ENCODE results near the gene DPEP3. TPM values are rescaled to one million over a fixed set of nuclear protein-coding genes. Genes with fewer than 3 reads are reported as not detected.

Gene DPEP3, protein sequence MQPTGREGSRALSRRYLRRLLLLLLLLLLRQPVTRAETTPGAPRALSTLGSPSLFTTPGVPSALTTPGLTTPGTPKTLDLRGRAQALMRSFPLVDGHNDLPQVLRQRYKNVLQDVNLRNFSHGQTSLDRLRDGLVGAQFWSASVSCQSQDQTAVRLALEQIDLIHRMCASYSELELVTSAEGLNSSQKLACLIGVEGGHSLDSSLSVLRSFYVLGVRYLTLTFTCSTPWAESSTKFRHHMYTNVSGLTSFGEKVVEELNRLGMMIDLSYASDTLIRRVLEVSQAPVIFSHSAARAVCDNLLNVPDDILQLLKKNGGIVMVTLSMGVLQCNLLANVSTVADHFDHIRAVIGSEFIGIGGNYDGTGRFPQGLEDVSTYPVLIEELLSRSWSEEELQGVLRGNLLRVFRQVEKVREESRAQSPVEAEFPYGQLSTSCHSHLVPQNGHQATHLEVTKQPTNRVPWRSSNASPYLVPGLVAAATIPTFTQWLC
- total RNA-seq: not detected in 2 replicates

DNA sequence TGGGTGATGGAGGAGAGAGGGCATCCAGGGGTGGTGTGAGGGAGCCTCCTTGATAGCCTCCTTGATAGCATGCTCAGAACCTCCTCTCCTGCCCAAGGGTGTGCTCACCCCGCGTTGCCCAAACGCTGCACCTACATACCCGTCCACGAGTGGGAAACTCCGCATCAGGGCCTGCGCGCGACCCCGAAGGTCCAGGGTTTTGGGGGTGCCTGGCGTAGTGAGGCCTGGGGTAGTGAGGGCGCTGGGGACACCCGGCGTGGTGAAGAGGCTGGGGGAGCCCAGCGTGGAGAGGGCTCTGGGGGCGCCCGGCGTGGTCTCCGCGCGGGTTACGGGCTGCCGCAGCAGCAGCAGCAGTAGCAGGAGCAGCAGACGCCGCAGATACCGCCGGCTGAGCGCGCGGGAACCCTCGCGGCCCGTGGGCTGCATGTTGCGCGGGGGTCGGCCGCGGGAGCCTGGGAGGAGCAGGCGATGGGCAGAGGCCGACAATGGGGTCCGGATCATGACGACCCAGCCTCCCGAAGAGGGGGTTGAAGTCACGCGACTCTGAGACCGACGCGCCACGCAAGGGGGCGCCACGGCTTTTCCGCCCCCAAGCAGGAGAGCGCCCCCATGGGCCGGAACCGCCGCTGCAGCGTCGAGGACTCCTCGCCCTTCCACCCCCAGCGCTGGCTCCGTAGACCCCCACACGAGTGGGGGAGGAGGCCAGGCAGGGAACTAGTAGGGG lies at the start of gene DPEP3:
DPEP3 (minus strand) TSS at position 545 of the 724 bp plus-strand sequence; CDS start at position 426, 119 bp downstream.

DNA sequence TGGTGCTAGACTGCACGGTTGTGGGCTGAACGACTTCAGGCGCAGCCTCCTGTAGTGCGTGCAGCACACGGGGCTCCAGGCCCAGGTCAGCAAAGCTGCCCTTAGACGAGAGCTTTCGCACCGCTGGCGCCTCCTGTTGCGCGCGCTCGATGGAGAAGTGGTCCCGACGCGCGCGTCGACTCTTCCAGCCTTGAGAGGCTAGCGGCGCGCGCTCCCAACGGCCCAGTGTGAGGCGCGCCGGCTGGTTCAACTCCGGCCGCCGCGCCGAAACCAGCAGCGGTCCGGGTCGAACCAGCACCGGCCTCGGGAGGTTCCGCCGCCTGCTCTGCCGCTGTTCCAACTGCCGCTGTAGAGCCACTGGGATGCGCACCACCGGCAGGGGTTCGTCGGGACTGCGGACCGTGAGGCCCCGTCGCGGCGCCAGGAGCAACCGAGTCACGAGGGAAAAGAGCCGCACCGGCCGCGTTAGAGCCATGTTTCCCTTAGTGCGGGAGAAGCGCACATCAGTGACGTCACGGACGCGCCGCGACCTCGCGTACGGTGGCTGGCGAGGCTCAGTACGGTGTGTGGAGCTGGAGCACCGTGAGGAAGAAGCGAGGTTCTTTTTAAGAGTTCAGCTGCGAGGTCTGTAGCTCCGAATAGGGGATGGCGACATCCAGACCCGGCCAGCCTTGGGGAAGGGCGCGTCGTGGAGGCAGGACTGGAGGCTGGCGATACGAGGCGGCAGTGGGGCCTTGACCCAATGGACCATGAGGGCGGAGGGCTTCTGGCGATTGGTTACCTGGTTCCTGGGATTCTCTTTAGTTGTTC lies 42.6 kb upstream of the DPEP3 start, which contains the start of the genes DDX28 and DUS2:
DDX28 (minus strand) TSS at position 505 of the 810 bp plus-strand sequence; CDS start at position 475, 30 bp downstream.
DUS2 (plus strand) TSS at position 557 of the 810 bp plus-strand sequence. CDS start 14,740 bp downstream, outside the sequence.

DNA sequence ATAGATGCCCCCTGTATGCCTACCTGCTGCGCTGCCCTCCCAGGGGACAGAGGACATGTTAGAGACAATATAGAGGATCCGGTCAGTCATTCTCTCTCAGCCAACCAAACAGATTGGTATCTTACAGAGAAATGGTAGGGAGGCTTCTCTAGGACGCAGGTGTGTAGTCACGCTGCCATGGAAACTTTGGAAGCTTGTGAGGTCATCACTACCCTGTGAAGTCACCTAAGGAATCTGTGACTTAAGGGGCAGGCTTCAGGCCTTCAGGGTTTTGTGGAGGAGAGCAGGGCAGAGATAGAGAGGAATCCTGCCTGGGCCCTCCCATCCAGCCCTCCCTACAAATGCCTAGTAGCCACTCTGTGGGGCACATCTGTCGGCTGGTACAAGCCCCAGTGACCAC lies 35.4 kb upstream of the DPEP3 start, which contains the start of gene DPEP2NB:
DPEP2NB (minus strand) TSS at position 231 of the 400 bp plus-strand sequence; CDS start at position 90, 141 bp downstream.

DNA sequence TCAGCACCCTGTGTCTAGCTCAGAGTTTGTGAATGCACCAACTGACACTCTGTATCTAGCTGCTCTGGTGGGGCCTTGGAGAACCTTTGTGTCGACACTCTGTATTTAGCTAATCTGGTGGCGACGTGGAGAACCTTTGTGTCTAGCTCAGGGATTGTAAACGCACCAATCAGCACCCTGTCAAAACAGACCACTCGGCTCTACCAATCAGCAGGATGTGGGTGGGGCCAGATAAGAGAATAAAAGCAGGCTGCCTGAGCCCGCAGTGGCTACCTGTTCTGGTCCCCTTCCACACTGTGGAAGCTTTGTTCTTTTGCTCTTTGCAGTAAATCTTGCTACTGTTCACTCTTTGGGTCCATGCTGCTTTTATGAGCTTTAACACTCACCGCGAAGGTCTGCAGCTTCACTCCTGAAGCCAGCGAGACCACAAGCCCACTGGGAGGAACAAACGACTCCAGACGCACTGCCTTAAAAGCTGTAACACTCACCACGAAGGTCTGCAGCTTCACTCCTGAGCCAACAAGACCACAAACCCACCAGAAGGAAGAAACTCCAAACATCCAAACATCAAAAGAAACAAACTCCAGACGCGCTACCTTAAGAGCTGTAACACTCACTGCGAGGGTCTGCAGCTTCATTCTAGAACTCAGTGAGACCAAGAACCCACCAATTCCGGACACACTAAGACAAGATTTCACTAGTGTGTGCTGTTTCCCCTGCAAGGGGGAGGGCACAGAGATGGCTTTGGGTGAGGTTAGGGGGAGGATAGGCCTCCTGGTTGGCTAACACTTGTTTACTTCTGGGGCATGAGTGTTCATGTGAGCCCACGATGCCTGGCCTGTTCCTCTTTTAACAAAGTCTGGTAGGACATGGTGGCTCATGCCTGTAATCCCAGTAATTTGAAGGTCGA lies 18.7 kb upstream of the DPEP3 start, which contains the start of gene DPEP2:
DPEP2 (minus strand) TSS at position 706 of the 910 bp plus-strand sequence. CDS start 6,272 bp downstream, outside the sequence.

DNA sequence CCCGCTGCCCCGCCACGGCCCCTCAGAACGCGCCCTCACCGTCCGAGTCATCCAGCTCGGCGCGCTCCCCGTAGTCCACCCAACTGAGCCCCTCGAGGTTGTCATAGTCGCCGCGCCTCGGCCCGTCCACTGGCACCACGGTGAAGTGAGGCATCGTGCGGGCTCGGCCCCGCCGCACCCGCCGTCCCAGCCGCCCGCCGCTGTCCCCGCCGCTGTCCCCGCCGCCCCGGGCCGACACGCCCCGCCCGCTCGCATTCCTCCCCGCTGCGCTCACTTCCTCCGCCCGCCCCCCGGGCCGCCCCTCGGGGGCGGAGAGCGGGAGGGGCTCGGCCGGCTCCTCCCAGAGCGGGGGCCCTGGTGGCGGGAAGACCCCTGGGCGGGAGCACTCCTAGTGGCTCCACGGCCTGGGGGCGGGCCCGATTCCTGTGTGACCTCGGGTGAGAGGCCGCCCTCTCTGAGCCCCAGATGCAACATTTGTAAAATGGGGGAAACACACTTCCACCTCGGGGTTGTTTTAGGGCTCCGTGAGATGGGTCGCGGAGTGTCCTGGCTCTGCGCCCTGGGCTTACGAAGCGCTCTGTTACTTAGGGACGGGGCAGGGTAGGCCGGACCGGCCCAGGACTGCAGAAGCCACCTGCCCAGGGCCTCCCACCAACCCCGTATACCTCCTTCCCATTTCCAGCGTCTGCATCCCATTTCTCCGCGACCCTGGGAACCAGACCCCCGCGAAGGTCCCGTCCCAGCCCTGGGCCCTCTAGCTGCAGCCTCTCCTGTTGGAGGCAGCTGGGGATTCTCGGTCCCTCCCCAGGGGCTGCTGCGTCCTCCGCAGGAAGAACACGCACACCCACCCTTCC lies 11.7 kb downstream of the DPEP3 start, which contains the start of gene SLC12A4:
SLC12A4 (minus strand) TSS at position 238 of the 854 bp plus-strand sequence; CDS start at position 154, 84 bp downstream.

DNA sequence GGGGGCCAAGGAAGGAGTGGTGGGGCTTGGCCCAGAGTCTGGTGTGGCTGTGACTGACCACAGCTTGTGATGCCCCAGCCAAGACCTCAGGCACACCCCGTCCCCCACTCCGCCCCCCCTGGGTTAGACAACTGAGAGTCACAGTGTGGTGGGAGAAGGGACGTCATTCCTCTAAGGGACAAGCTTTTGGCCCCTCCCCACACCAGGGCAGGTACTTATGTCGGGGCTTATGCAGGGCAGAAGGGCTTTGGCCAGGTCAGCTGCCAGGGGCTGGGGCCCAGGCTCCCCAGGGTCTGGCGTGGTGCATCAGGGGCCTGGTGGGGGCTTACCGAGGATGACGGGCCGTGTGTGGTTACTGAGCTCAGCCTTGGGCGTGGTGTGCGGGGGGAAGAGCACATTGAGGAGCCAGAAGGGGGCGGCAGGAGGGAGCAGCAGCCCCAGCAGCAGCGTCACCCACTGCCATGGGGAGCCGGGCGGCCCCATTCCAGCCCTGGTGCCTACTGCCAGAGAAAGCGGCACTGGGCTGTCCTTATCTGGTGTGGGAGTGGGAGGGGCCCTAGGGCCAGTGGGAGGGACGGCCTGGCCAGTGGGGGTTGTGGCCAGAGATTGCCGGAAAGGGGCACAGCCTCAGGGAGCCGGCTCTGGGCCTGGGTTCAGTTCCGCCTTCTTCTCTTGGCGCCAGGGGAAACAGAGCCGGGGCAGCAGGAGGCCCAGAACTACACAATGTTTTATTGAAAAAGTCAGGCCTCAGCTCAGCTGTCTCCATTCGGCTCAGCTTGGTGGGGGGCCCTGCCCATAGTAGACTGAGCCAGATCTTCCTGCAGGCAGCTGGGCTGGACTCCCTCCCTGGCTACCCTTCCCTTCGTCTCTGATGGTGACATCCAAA lies 36.4 kb downstream of the DPEP3 start, which contains the start of gene LCAT:
LCAT (minus strand) TSS at position 502 of the 886 bp plus-strand sequence; CDS start at position 483, 19 bp downstream.

DNA sequence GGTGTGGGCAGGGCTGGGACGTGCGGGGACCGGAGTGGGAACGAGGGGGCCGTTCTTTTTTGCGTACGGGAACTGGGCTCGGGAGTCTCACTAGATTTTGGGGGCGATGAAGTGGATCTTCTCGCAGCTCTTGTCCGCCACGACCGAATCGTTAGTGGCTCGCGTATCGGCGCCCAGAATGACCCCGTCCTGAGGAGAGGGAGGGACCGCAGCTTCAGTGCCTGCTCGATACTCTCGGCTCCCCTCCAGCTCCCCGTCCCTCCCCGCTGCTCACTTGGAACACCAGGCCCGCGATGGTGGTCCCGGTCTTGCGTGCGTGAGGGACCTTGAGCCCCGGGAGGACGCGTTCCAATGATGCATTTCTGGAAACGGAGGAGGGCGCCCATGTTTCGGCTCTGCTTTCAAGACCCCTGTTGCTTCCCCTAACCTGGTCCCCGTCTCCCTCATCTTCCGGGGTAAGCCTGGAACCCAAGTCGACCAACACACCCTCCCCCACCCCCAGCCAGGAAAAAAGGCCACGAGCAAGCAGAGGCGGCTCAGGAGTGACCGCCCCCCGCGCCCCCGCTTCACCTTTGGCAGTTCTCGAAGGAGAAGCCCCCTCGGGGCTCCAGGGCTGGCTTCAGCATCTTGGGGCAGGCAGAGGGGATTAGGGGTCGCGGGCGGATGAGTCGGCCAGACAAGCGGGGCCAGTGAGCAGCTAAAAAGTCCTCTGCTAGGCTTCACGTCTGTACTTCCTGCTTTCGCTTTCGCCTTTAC lies 44.0 kb downstream of the DPEP3 start, which contains the start of gene PSMB10:
PSMB10 (minus strand) TSS at position 727 of the 756 bp plus-strand sequence; CDS start at position 626, 101 bp downstream.

DNA sequence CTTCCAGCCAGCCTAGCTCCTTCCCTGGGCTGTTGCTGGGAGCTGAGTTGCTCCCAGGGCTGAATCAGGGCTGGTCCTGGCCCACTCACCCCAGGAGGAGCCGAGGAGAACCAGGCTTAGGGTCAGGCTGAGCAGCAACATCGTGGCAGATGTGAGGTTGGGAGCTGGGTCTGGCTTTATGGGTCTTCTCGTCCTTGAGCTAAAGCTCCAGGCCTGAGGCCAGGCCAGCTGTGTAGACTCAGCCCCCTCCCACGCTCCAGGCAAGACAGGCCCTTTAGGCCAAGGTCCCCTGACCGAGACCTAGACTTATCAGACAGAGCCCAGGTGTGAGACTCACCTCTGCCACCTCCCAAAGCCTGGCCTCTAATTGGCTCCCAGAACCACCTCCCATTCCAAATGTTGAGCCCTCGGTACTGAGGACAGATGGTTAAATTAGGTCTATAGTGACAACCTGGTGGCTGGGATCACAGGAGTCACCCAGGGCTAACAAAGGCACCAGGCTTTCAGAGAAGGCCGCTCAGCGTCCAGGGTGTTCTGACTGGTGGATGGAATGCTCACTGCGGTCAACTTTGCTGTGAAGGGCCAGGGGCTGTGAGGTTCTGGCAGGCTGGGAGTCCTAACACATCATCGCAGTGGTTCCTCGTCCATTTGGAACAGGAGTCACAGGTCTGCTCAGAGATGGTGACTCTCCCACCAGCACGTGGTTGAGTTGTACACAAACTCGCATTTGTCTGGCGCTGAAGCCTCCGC lies 48.4 kb downstream of the DPEP3 start, which contains the start of gene CTRL:
CTRL (minus strand) TSS at position 151 of the 750 bp plus-strand sequence; CDS start at position 141, 10 bp downstream.

Small RNAs within 50 kb of the gene (small RNA-seq; reads per million reads assigned to genes)
- gene RNU6-359P: not detected

Other genes with a start within 250 kb of the DPEP3 start
- 4.8 and 6.9 TPM in 2 replicates for gene RANBP10, start 173.9 kb downstream of the DPEP3 start, total RNA-seq
- 1.2 and 2.1 TPM in 2 replicates for gene TSNAXIP1, start 173.6 kb downstream of the DPEP3 start, total RNA-seq
- 15.7 and 17.7 TPM in 2 replicates for gene THAP11, start 138.2 kb downstream of the DPEP3 start, total RNA-seq
- 96.1 and 188 TPM in 2 replicates for gene NUTF2, start 133.6 kb downstream of the DPEP3 start, total RNA-seq
- gene CENPT, start 132.8 kb downstream of the DPEP3 start, total RNA-seq: 21.3 and 25.9 TPM in 2 replicates
- 35.5 and 39.6 TPM in 2 replicates for gene EDC4, start 107.4 kb downstream of the DPEP3 start, total RNA-seq
- 0.32 TPM in 1 of 2 replicates, not detected in the other for gene NRN1L, start 95.6 kb downstream of the DPEP3 start, total RNA-seq
- gene PSKH1, start 87.2 kb downstream of the DPEP3 start, total RNA-seq: 15.2 and 15.4 TPM in 2 replicates
- 0.13 and 0.32 TPM in 2 replicates for gene CTRL, start 48.6 kb downstream of the DPEP3 start, total RNA-seq
- 33.1 and 37.9 TPM in 2 replicates for gene PSMB10, start 43.6 kb downstream of the DPEP3 start, total RNA-seq
- gene LCAT, start 36.4 kb downstream of the DPEP3 start, total RNA-seq: 5.1 and 7.3 TPM in 2 replicates
- gene SLC12A4, start 11.9 kb downstream of the DPEP3 start, total RNA-seq: 50.7 and 54.7 TPM in 2 replicates
- gene DPEP2, start 19.0 kb upstream of the DPEP3 start, total RNA-seq: not detected in 2 replicates
- not detected in 2 replicates for gene DPEP2NB, start 35.4 kb upstream of the DPEP3 start, total RNA-seq
- 8.5 and 8.9 TPM in 2 replicates for gene DDX28, start 42.7 kb upstream of the DPEP3 start, total RNA-seq
- 10.5 and 13.2 TPM in 2 replicates for gene DUS2, start 42.8 kb upstream of the DPEP3 start, total RNA-seq
- 32.3 and 39.0 TPM in 2 replicates for gene NFATC3, start 104.9 kb upstream of the DPEP3 start, total RNA-seq